ENCODE data around the gene PELI3. TPM values are rescaled to one million over a fixed set of nuclear protein-coding genes. Genes with fewer than 3 reads are reported as not detected.

The PELI3 gene
- total RNA-seq, 4 donors from 2014 or later: 13.8 to 35.0 (median 24.0) TPM

DNA sequence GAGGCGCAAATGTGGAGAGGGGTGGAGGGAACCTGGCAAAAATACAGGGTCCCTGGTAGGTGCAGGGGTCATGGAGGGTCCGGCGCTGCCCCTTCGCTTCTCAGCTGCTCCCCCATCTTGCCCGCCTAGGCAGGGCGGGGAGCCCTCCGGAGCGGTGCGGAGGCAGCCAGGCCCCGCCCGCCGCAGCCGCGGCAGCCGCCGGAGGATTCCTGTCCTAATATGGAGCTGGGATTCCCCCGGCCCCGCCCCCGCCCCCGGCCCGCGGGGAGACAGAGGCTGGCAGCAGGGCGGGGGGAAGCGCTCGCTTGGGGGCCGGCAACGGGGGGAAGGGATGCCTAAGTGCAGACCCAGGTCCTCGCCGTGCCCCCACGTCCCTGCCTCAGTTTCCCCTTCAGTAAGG is 46.9 kb upstream of the PELI3 start:
- peaks cover 0 to 14% of the 10 kb centered on the region in 2 donors for H3K4me1 ChIP-seq
- H3K27ac ChIP-seq: no peak overlapping the region
- peak in 1 of 2 donors; percentile 30 for DNase-seq

DNA sequence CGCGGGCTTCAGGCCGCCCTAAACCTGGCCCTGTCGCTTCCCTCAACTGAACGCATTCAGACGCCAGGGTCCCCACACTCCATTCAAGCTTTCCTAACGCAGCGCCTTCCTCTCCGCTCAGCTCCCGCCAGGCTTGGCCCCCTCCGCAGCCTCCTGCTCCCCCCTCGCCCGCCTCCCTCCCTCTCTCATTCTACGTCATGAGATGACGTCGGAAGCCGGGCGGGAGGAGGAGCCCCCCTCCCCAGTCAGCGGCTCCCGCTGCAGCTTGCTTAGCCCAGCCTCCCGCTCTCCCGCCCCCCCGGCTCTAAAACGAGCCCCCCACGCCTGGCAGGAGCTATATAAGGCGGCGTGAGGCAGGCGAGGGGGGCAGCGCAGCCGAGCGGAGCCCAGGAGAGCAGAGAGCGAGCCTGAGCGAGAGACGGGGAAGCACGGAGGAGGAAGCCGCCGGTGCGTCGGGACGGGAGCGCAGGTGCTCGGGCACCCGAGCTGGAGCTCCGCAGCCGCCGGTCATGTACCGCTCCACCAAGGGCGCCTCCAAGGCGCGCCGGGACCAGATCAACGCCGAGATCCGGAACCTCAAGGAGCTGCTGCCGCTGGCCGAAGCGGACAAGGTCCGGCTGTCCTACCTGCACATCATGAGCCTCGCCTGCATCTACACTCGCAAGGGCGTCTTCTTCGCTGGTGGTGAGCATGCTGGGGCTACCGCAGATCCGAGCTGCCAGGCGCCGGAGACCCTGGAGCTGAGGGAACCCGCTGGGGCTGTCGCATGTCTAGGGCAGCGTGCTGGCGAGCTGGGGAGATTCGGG is 45.8 kb upstream of the PELI3 start, which contains the start of gene NPAS4:
Gene NPAS4 (plus strand): TSS at position 365 of the 806 bp plus-strand sequence. CDS start 145 bp downstream, at position 510.
- no peak within 1 kb of the TSS for H3K4me3 ChIP-seq
- peak in 1 of 2 donors; percentile 47 for DNase-seq
- TF ChIP-seq, protein P1, sequence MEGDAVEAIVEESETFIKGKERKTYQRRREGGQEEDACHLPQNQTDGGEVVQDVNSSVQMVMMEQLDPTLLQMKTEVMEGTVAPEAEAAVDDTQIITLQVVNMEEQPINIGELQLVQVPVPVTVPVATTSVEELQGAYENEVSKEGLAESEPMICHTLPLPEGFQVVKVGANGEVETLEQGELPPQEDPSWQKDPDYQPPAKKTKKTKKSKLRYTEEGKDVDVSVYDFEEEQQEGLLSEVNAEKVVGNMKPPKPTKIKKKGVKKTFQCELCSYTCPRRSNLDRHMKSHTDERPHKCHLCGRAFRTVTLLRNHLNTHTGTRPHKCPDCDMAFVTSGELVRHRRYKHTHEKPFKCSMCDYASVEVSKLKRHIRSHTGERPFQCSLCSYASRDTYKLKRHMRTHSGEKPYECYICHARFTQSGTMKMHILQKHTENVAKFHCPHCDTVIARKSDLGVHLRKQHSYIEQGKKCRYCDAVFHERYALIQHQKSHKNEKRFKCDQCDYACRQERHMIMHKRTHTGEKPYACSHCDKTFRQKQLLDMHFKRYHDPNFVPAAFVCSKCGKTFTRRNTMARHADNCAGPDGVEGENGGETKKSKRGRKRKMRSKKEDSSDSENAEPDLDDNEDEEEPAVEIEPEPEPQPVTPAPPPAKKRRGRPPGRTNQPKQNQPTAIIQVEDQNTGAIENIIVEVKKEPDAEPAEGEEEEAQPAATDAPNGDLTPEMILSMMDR (IDR thresholded peaks at IDR 0.05): no peak
- no peak for TF ChIP-seq POLR2A (IDR thresholded peaks at IDR 0.05)
- intact Hi-C loops (cut with DNase I; ENCODE audit: low total_unique reads): no loop called here
- H3K27ac ChIP-seq: no peak within 1 kb of the TSS
- no peaks in the 10 kb centered on the region for H3K9me3 ChIP-seq
- peaks cover 0 to 14% of the 10 kb centered on the region in 2 donors for H3K4me1 ChIP-seq
- no peaks in the 10 kb centered on the region for H3K27me3 ChIP-seq
- H3K36me3 ChIP-seq: no peaks in the 10 kb centered on the region

More for the DNA sequence above, 46.9 kb upstream of the PELI3 start:
- Histone ChIP-seq H3K36me3 (no peaks in the 10 kb centered on the region), H3K9me3 (no peaks in the 10 kb centered on the region), H3K4me3 (no peak overlapping the region), H3K27me3 (no peaks in the 10 kb centered on the region)
- intact Hi-C loops (cut with DNase I; ENCODE audit: low total_unique reads): loop anchor here (10.0 kb wide), 1 partner anchor 265 kb away; no protein-coding TSS in a partner anchor
- TF ChIP-seq, protein P1 (IDR thresholded peaks at IDR 0.05): no peak
- no peak for TF ChIP-seq POLR2A (IDR thresholded peaks at IDR 0.05)

DNA sequence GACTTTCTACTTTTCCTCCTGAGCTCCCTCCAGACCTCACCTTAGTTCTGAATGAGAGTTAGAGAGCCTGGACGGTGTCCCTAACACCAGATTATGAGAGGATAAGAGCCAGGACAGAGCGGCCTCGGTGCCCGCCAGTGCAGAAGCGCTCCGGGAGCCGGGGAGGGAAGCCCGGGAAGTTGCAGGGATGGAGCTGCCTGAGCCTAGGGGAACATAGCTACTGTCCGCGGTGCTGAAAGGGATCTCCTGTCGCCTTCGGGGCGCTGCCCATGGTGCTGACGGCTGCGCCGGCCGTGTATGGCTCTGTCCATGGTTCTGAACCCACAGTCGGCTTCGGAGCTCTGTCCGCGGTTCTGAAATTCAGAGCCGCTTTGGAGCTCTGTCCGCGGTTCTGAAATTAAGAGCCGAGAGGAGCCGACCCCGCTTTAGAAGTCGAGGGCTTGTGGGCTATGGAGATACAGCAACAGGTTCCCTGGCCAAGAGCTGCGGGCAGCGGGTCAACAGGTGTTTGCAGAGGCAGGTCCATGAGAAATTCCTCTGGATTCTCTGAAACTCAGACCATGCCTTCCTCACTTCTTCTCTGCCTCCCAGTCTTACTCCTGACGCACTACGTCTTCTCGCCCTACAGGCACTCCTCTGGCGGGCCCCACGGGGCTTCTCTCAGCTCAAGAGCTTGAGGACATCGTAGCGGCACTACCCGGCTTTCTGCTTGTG is 45.1 kb upstream of the PELI3 start:
- intact Hi-C loops (cut with DNase I; ENCODE audit: low total_unique reads): no loop called here
- DNase-seq: peak; percentile 94 to 95
- Histone ChIP-seq H3K4me1 (peaks cover 0 to 14% of the 10 kb centered on the region in 2 donors), H3K4me3 (no peak overlapping the region), H3K9me3 (no peaks in the 10 kb centered on the region), H3K36me3 (no peaks in the 10 kb centered on the region), H3K27me3 (no peaks in the 10 kb centered on the region), H3K27ac (no peak overlapping the region)
- peak; percentile 24 to 60 for TF ChIP-seq POLR2A (IDR thresholded peaks at IDR 0.05)
- TF ChIP-seq, protein P1 (IDR thresholded peaks at IDR 0.05): peak in 1 of 4 experiments; percentile 39

DNA sequence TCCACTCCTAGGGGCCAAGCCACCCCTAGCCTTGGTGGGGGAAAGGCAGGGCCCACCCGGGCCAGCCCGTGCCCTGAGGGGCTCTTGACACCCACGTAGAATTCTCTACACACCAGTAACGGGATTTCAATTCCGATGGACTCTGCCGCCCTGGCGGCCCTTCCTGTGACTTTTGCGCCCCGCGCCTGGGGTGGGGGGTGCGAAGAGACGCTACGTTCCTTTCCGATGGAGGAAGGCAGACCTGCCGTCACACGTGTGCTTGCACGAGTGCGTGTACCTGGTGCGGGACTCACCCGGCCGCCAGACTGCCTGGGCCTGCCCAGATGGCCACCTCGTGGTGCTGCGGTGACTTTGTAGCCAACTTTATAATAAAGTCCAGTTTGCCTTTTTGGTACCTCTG is 40.4 kb upstream of the PELI3 start:
- no peak for DNase-seq
- intact Hi-C loops (cut with DNase I; ENCODE audit: low total_unique reads): no loop called here
- Histone ChIP-seq H3K36me3 (no peaks in the 10 kb centered on the region), H3K4me3 (no peak overlapping the region), H3K4me1 (no peaks in the 10 kb centered on the region), H3K9me3 (no peaks in the 10 kb centered on the region), H3K27ac (no peak overlapping the region), H3K27me3 (no peaks in the 10 kb centered on the region)
- TF ChIP-seq POLR2A (IDR thresholded peaks at IDR 0.05): no peak
- TF ChIP-seq, protein P1 (IDR thresholded peaks at IDR 0.05): no peak

DNA sequence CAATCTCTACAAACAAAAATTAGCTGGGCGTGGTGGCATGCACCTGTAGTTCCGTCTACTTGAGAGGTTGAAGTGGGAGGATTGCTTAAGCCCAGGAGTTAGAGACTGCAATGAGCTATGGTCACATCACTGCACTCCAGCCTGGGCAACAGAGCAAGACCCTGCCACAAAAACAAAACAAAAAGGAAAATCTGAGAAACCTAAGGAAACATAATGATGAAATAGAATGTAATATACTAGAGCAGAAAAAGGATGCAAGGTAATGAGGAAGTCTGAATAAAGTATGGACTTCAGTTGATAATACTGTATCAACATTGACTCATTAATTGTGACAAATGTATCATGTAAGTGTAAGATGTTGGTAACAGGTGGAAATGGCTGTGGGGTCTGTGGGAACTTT is 37.8 kb upstream of the PELI3 start:
- TF ChIP-seq POLR2A (IDR thresholded peaks at IDR 0.05): no peak
- TF ChIP-seq, protein P1 (IDR thresholded peaks at IDR 0.05): no peak
- no peak for DNase-seq
- Histone ChIP-seq H3K4me3 (no peak overlapping the region), H3K9me3 (no peaks in the 10 kb centered on the region), H3K36me3 (no peaks in the 10 kb centered on the region), H3K27ac (no peak overlapping the region), H3K4me1 (no peaks in the 10 kb centered on the region), H3K27me3 (no peaks in the 10 kb centered on the region)
- intact Hi-C loops (cut with DNase I; ENCODE audit: low total_unique reads): no loop called here

Data from uterus (tissue), 4 donors.